HepG2 (cell line): ENCODE measurements around the gene MTRFR. TPM values are rescaled to one million over a fixed set of nuclear protein-coding genes. Genes with fewer than 3 reads are reported as not detected.
A peak's percentile ranks its signal among the peaks of the same experiment; 100 is the strongest.

Source experiments
- ATRX ChIP-seq: sonication (generic); formaldehyde crosslinking; IDR thresholded peaks from 2 replicates; pipeline ENCODE4 v1.4.0; 2020; ENCODE audit warnings: missing genetic modification reagents, borderline replicate concordance
- DMAP1 ChIP-seq: IDR thresholded peaks from 2 replicates; pipeline ENCODE4 v1.6.1; 2016
- ELK4 ChIP-seq: sonication (generic); formaldehyde crosslinking; IDR thresholded peaks from 2 replicates; pipeline ENCODE4 v1.9.0; 2021; ENCODE audit warnings: missing genetic modification reagents, borderline replicate concordance
- KDM5A ChIP-seq: fragments of 200-600 bp; sonication (generic); IDR thresholded peaks from 2 replicates; pipeline ENCODE4 v1.7.0; 2018; ENCODE audit warnings: antibody characterized with exemption, mild to moderate bottlenecking, low read length, borderline replicate concordance
- KLF16 ChIP-seq, 2 experiments: sonication (generic) in 1 of 2; formaldehyde crosslinking in 1 of 2; IDR thresholded peaks; 2 replicates each; pipeline versions ENCODE4 v1.6.1 to v1.8.0; 2016 to 2023; ENCODE audit warnings: missing genetic modification reagents in 2 of 2, missing compliant biosample characterization in 1 of 2
- MAFF ChIP-seq: IDR thresholded peaks from 2 replicates; pipeline ENCODE4 v1.6.1; 2011; ENCODE audit warnings: low read depth, low read length, improper control_type of control experiment
- MTF2 ChIP-seq: sonication (generic); formaldehyde crosslinking; IDR thresholded peaks from 2 replicates; pipeline ENCODE4 v1.5.0; 2020; ENCODE audit warnings: missing genetic modification reagents, borderline replicate concordance
- MYC ChIP-seq: sonication (generic); formaldehyde crosslinking; IDR thresholded peaks from 2 replicates; pipeline ENCODE4 v1.9.0; 2021; ENCODE audit warnings: missing genetic modification reagents, borderline replicate concordance
- PRDM15 ChIP-seq: sonication (generic); formaldehyde crosslinking; IDR thresholded peaks from 2 replicates; pipeline ENCODE4 v1.4.0; 2020; ENCODE audit warnings: missing genetic modification reagents
- SMAD1 ChIP-seq: sonication (generic); formaldehyde crosslinking; IDR thresholded peaks from 2 replicates; pipeline ENCODE4 v1.4.0; 2020; ENCODE audit warnings: missing genetic modification reagents, low read depth, mild to moderate bottlenecking, borderline replicate concordance
- SNAI1 ChIP-seq: sonication (generic); formaldehyde crosslinking; IDR thresholded peaks from 2 replicates; pipeline ENCODE4 v1.5.0; 2020; ENCODE audit warnings: mild to moderate bottlenecking, missing genetic modification reagents, borderline replicate concordance
- SRY ChIP-seq: sonication (generic); formaldehyde crosslinking; IDR thresholded peaks from 2 replicates; pipeline ENCODE4 v1.8.0; 2022; ENCODE audit warnings: mild to moderate bottlenecking, missing genetic modification reagents
- ZFAT ChIP-seq: sonication (generic); formaldehyde crosslinking; conservative IDR thresholded peaks from 2 replicates; pipeline ENCODE4 v1.8.1; 2023; ENCODE audit warnings: missing genetic modification reagents, inconsistent platforms
- ZHX1 ChIP-seq: sonication (generic); formaldehyde crosslinking; IDR thresholded peaks from 2 replicates; pipeline ENCODE4 v1.8.1; 2022; ENCODE audit warnings: low read depth, mild to moderate bottlenecking, missing genetic modification reagents
- ZKSCAN1 ChIP-seq: fragments of 150-350 bp; IDR thresholded peaks from 2 replicates; pipeline ENCODE4 v1.6.1; 2014; ENCODE audit warnings: low read length
- ZNF12 ChIP-seq: sonication (generic); formaldehyde crosslinking; IDR thresholded peaks from 2 replicates; pipeline ENCODE4 v1.5.0; 2020; ENCODE audit warnings: missing genetic modification reagents
- ZNF234 ChIP-seq: sonication (generic); formaldehyde crosslinking; conservative IDR thresholded peaks from 2 replicates; pipeline ENCODE4 v1.5.1; 2020; ENCODE audit warnings: mild to moderate bottlenecking, missing genetic modification reagents
- ZNF235 ChIP-seq: sonication (generic); formaldehyde crosslinking; IDR thresholded peaks from 2 replicates; pipeline ENCODE4 v1.8.1; 2023; ENCODE audit warnings: mild to moderate bottlenecking, missing genetic modification reagents, borderline replicate concordance
- ZNF30 ChIP-seq: sonication (generic); formaldehyde crosslinking; IDR thresholded peaks from 2 replicates; pipeline ENCODE4 v1.5.0; 2020; ENCODE audit warnings: mild to moderate bottlenecking, missing genetic modification reagents
- ZNF33B ChIP-seq: sonication (generic); formaldehyde crosslinking; IDR thresholded peaks from 2 replicates; pipeline ENCODE4 v1.5.1; 2020; ENCODE audit warnings: mild to moderate bottlenecking, missing genetic modification reagents
- ZNF414 ChIP-seq: sonication (generic); formaldehyde crosslinking; IDR thresholded peaks from 2 replicates; pipeline ENCODE4 v1.5.0; 2020; ENCODE audit warnings: missing genetic modification reagents
- ZNF562 ChIP-seq: sonication (generic); formaldehyde crosslinking; IDR thresholded peaks from 2 replicates; pipeline ENCODE4 v1.8.0; 2022; ENCODE audit warnings: missing genetic modification reagents, borderline replicate concordance
- polyA plus RNA-seq, 8 experiments: library from polyadenylated mRNA; depleted of rRNA in 3 of 8; stranded (reverse) in 7 of 8; unstranded in 1 of 8; fragments of >200 nt; fragmentation: Illumina TruSeq in 4 of 8; extraction: Trizol in 4 of 8; gene quantifications; 2 replicates each; pipeline versions ENCODE4 v1.2.1 to v1.2.3, GENCODE V29; 2011 to 2016; ENCODE audit warnings: low read depth in 4 of 8, missing spikeins in 1 of 8, mixed read lengths in 1 of 8; ENCODE audit not compliant: insufficient read depth in 1 of 8
- total RNA-seq, 5 experiments: library from RNA; depleted of rRNA; stranded (reverse); fragments of >200 nt; fragmentation: Illumina TruSeq; extraction: Trizol; gene quantifications; 2 replicates each; pipeline ENCODE4 v1.2.3, GENCODE V29; 2016; ENCODE audit warnings: low read depth in 1 of 5

Gene MTRFR
- total and polyA plus RNA-seq, 2 of the 13 experiments (the other 11 are each of a cell fraction or from before 2014, with no cell fraction given) = 7.1 to 9.9 TPM

- TF ChIP-seq ZNF562 (CRISPR knock-in tag) = no peak
- no peak for TF ChIP-seq KLF16 (CRISPR knock-in tag; IDR thresholded peaks at IDR 0.05)
- TF ChIP-seq MYC (CRISPR knock-in tag) = peak; percentile 54; the same call in 1 of the 2 replicates
- TF ChIP-seq ZNF414 (CRISPR knock-in tag) = no peak
- TF ChIP-seq SRY = no peak
- TF ChIP-seq ZNF235 (CRISPR knock-in tag) = no peak
- no peak for TF ChIP-seq ZNF33B (CRISPR knock-in tag)
- TF ChIP-seq DMAP1 (CRISPR knock-in tag) = peak; percentile 31; the same call in 1 of the 2 replicates
- TF ChIP-seq PRDM15 (CRISPR knock-in tag) = no peak
- no peak for TF ChIP-seq ZNF30 (CRISPR knock-in tag)
- no peak for TF ChIP-seq SNAI1 (CRISPR knock-in tag)
- no peak for TF ChIP-seq SMAD1 (CRISPR knock-in tag)
- peak; percentile 35; the same call in 1 of the 2 replicates for TF ChIP-seq ZKSCAN1
- no peak for TF ChIP-seq ELK4 (CRISPR knock-in tag)
- TF ChIP-seq MAFF = no peak
- no peak for TF ChIP-seq ATRX (CRISPR knock-in tag)
- TF ChIP-seq KDM5A = no peak
- TF ChIP-seq ZFAT (CRISPR knock-in tag) = no peak
- TF ChIP-seq ZNF12 (CRISPR knock-in tag) = peak; percentile 59; the same call in 1 of the 2 replicates
- TF ChIP-seq MTF2 (CRISPR knock-in tag) = no peak
- TF ChIP-seq ZNF234 (CRISPR knock-in tag) = no peak
- TF ChIP-seq ZHX1 (CRISPR knock-in tag) = peak; percentile 43; the same call in 1 of the 2 replicates
Observed at GRCh38 chr12:123293178-123293760, 60.0 kb downstream of the MTRFR start (continued).
